HG03060 (cell line): ENCODE data around the gene SMYD5.
"Not testable (repeated sequence)": the region's sequence is repeated elsewhere in the genome, so short reads cannot be mapped to it uniquely, and the experiment has no call there.

Source experiments
- ATAC-seq: cut with Tn5 transposase; IDR thresholded peaks from one replicate; pipeline ENCODE4 v1.9.1; 2021; ENCODE audit warnings: low read depth, moderate number of reproducible peaks; ENCODE audit not compliant: unreplicated experiment

The SMYD5 gene

DNA sequence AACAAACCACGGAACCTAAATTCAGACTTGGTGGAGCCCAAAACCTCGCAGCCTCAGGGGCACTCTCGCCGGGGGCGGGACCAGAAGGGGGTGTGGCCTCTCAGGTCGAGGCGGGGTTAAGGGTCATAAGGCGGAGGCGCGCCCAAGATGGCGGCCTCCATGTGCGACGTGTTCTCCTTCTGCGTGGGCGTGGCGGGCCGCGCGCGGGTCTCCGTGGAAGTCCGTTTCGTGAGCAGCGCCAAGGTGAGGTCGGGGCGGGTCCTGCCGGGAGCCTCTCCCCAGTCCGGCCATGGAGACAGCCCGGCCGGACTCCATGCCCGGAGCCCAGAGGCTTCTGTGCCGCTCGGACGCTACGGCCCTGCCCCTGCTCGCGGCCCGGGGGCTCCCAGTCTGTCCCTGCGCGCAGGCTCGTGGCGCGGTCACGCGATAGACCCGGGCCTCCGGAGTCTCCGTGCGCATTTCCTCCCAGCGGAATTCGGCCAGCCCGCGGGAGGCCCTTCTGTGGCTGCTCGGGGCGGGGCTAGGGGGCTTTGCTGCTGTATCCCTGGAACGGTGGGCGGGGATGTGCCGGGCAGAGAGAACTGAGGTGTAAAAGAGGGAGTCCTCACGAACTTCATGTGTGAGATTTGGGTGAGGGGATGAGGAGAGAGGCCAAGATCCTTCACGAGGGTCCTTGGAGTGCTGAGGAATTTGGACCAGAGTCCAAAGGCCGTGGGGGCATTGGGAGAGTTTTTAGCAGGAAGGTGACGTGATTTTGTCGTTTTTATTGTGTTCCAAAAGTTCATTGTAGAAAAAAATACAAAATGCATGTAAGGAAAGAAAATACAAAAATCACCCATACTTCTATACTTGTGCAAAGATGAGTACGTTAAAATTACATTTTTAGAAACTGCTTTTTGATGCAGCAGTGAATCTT, at the start of gene SMYD5:
SMYD5 (plus strand) TSS at position 126 of the 916 bp plus-strand sequence; CDS start at position 148, 22 bp downstream.
- peak; percentile 82 for ATAC-seq

DNA sequence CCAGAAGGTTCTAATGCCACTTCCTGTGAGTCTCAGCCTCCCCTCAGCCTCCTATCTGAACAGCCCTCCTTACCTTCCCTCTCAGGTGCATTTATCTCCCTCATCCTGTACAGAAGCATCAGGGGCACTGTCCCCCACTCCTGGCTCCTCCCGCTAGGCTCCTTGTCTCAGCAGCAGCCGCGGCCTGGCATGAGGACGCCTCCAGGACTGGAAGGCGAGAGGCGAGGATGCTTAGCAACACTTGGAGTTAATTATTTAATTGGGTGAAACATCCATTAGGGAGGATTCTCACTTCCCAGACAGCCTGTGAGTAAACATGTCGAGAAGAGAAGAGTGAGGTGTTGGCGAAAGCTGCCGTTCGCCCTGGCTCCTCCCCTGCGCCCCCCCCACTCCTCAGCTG, 48.1 kb upstream of the SMYD5 start:
- ATAC-seq, result not testable (repeated sequence)

DNA sequence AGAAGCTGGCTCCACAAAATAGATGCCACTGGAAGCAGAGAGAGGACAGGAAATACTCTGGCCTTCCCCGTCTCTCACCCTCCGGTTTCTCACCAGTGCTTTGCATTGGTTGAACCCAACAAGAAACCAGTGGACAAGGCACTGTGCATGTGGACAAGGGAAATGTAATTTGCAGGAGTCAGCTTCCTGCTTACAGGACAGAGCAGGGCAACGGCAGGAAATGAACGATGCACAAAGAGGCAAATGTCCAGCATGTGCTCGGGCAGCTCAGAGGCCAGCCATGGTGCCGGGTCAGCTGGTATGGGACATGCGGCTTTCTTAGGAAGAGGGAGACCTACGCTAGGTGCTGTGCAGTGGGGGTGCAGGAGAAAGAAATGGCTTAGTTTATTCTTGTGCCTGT, 47.2 kb upstream of the SMYD5 start:
- not testable (repeated sequence) for ATAC-seq

DNA sequence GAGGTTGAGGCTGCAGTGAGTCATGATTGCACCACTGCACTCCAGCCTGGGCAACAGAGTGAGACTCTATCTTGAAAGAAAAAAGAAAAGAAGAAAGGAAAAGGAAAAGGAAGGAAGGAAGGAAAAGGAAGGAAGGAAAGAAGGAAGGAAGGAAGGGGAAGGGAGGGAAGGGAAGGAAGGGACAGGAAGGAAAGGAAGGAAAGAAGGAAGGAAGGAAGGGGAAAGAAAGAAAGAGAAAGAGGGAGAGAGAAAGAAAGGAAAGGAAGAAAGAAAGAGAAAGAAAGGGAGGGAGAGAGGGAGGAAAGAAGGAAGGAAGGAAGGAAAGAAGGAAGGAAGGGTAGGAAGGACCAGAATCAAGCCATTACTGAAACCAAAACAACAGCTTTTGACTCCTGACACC, 45.7 kb upstream of the SMYD5 start:
- ATAC-seq, result not testable (repeated sequence)

DNA sequence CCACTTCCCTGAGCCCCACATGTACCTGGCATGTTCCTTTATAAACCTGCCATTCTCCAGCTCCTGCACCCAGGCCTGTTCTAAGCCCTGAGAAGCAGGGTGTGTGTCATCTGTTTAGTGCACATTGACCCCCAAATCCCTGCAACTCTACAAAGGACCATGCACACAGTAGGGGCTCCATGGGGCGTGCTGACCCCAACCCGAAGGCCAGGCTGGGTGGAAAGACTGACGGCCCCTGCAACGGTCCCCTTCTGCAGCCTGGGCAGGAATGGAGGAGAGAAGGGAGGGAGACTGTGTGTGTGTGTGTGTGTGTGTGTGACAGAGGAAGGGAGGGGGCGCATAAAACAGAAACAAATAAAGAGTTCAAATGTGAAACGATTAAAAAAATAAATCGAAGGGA, 43.7 kb upstream of the SMYD5 start:
- not testable (repeated sequence) for ATAC-seq

DNA sequence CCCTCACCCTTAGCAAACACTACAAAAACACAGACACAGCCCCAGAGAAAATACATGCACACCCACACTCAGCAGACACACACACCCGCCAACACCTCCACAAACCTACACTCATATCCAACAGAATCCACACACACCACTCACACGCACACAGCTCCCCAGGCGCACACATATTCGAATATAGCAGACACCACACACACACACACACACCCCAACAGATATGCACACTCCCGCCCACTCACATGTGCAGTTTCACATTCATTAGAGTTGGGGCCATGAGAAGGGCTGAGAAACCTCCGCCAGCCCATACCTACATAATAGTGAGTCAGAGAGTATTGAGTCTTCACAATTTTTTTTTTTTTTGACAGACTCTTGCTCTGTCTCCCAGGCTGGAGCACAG, 41.1 kb upstream of the SMYD5 start:
- peak; percentile 35 for ATAC-seq

DNA sequence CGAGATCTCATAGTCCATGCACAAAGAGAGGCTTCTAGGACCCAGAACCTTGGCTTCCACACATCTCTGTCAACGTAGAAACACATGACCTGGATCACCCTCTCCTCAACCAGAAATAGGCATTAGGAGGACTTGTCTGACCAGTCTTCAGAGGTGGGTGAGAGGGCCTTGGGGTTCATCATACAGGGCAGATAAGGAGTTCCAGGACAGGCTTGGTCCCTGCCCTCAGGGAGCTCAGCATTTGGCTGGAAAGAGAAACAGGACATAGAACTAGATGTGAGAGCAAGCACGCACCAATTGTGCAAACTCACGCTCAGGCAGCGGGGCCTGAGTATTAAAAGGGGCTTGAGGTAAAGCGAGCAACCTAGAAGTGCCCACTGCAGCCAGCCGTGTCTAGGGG, 40.3 kb upstream of the SMYD5 start:
- ATAC-seq, result no peak

DNA sequence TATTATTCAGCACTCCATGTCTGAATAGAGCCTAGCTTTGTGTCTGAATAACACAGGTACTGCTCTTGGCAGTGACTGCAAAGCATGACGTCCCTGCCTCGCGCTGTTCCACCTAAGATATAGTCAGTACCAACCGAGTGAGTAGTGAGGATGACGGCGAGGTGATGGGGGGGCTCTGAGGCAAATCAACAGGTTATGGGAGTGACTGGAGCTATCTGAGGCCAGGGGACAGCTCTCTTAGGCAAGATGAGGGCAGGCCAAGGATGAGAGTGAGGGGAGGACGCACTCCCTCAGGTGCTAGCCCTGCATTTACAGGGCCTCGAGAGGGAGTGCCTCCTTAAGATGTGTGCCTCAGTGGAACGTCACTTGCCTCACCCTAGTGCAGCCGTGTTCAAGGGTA, 39.8 kb upstream of the SMYD5 start:
- ATAC-seq, result no peak

DNA sequence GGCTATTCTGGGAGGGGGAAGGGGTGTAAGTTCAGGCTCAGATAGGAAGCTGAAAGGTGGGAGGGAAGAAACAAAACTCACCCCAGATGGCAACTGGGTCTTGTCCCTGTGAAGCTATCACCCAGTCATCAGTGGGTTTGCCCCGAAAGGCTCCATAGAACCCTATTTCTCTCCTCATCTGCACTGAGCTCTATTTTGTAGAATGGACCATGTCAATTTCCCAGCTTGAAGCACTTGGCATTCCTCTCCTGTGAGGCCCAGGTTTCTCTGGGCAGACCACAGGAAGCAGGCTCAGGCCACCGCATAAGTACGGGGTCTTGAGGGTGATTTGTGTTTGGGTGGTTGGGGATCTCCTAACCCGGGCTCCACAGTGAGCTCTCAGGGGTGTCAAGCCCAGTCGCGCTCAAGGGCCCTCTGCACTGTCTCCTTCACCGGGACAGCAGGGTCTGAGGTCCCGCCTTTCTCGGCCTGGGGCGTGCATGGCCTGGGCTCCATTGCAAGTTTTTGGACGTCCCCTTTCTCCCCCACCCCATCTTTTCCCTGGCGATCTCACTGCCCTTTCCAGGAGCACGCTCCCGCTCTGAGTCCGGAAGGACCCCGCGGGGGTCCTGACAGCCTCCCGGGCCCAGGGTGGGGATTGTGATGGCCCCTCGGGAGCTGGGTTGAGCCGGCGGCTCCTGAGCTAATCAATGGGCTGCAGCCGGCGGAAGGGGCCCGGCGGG, 38.9 kb upstream of the SMYD5 start:
- ATAC-seq, result no peak

DNA sequence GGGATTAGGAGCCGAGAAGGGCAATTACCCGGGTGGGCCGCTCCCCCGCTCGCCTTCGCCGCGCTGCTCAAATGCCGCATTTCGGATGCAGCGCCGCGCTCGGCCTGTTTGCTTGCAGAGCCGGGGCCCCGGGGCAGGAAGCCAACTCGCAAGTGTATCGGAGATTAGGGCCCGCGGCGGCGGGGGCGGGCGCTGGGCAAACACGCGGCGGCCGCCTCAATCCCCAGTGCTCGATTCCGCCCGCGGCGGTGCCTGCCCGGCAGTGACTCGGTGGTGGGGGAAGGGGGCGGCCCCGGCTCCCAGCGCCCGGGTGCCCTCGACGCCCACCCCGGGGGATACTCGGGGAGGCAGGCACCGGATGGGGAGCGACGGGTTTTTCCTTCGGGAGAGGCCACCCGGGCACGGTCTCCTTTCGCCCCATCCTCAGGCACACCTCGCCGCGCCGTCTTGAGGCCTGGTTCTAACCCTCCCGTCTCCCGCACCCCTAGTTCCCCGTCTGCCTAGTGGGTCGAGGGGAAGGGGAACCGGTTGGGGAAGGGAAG, 38.3 kb upstream of the SMYD5 start:
- ATAC-seq, result no peak

DNA sequence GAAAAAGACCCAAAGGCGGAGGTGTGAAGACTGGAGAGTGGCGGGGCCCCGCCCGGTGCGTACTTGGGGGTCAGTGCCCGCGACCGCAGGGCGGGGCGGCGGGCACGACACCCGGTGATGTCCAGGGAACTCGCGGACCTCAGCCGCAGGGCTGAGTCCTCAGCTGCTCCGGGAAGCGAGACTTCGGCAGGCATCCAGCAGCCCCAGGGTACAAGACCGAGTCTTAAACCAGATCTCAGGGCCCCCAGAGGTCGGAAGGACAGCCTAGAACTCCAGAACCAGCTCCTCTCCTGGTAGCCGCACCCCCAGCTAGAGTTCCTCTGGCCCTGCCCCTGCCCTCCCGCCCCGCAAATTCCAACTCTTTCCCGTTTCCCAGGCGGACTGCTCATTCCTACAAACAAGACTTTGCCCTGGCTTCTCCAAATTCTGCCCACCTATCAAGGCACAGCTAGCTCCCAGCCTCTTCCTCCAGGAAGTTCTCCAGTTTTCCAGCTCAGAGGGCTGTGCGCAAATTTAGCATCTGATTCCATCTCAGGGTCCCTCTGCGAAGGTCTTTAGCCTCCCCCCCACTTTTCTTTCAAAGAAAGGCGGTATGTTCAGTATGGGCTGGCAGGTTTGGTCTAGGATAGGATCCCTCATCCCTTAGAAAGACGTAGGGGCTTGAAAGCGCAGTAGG, 37.7 kb upstream of the SMYD5 start:
- ATAC-seq, result no peak

DNA sequence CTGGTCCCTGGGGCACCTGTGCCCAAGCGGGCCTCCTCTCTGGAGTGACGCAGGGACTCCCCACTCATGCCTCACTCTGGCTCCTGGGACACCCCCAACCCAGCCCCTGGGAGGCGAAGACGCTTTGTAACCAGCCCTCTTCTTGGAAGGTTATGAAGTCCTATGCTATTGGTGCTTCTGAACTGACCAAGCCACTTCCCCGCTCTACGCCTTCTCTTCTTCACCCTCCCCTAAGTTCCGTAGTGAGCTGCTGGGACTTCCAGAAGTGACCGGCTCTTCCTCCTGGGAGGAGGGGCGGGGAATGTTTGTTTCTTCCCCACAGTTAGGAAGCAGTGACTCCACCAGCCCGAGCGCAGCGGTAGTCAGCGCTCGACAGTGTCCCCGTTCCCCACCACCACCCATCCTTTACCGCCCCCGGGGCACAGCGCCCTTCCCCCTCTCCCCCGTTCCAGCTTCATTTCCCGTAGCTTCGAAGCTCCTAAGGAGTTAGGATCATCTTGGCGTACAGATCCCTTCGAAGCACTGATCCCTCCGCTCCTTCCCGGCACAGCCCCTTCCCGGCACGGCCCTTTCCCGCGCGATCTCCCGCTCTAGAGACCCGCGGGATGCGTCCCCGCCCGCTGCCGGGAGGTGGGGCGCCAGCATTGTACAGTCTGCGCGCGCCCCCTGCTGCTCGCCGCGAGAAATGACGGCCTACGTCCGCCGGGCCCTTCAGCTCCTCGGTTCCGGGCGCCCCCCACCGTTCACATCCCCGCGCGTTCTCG, 37.0 kb upstream of the SMYD5 start:
- peak; percentile 65 for ATAC-seq

DNA sequence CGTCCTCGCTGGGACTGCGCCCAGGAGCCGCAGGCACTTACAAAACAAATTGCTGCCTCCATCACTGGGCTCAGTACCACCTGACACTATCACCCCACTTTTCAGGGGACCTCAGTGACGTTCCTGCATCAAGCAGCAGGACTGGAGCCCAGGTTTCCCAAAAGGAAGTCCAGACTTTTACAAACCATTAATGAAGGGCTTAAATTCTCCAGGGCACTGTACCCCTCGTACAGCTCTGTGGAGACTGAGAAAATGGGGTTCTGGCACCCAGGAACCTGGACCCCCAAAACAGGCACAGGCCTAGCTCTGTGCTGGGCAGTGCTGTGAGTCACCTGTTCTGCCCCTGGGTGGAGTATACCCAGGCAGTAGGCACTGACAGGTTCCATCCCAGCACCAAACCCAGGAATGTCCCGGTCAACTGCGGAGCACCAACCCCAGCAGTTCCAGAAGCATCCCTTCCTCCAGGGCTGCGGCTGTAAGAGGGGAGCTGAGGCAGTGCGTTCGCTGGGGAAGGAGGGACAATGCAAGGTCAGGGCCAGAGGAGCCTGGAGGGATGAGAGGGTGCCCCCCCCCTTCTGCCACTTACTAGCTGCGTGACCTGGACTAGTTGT, 36.3 kb upstream of the SMYD5 start:
- no peak for ATAC-seq

DNA sequence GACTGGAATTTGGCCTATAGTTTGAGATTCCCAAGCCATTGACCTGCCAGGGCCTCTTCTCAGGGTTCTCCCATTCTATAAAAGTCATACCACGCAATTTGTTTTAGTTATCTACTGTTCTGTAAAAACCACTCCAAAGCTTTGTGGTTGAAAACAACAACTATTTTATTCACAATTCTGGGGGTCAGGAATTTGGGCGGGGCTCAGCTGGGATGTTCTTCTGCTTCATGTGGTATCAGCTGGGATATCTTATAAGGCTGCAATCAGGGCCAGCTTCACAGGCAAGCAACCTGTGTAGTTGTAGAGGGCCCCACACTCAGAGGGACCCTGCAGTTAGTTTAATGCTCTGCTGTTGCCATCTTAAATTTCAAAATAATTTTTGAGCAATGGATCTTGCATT, 28.1 kb upstream of the SMYD5 start:
- ATAC-seq, result no peak

DNA sequence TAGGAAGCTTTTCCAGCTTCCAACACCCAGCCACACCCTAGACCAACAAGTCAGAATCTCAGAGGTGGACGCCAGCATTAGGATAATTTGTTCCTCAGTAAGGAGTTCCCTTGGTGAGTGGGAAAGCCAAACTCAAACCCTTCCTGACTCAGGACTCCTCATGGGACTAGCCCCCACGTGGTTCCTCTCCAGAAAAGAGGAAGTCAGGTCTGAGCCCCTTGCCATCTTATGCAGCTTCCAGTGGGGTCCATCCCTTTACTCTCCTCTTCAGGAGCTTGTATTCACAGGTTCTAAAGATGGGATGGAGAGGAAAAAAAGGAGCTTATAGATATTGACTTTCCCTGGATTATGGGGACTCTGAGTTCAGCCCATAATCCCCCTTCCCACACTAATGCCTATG, 26.5 kb upstream of the SMYD5 start:
- ATAC-seq, result no peak

DNA sequence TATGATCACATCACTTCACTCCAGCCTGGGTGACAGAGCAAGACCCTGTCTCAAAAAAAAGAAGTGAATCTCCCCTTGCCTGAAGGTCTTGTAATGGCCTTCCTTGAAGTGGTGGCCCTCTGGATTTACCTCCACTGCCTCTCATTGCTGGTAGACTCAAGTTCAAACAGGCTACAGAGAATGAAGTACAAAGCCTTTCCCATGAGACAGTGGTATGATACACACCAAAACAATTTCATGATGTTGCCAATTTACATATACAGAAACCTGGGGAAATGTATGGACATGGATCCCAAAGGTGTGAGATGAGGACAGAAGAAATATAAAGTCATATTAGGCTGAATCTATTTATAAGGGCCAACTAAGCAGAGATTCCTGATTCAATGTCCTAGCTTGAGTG, 16.5 kb upstream of the SMYD5 start:
- no peak for ATAC-seq

DNA sequence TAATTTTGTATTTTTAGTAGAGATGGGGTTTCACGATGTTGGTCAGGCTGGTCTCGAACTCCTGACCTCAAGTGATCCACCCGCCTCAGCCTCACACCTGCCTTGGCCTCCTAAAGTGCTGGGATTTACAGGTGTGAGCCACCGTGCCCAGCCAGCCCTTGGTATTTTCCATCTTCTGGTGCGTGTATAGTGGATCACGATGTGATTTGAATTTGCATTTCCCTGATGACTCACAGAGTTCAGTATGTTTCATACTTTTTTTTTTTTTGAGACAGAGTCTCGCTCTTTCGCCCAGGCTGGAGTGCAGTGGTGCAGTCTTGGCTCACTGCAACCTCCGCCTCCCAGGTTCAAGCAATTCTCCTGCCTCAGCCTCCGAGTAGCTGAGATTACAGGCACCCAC, 13.8 kb upstream of the SMYD5 start:
- not testable (repeated sequence) for ATAC-seq

DNA sequence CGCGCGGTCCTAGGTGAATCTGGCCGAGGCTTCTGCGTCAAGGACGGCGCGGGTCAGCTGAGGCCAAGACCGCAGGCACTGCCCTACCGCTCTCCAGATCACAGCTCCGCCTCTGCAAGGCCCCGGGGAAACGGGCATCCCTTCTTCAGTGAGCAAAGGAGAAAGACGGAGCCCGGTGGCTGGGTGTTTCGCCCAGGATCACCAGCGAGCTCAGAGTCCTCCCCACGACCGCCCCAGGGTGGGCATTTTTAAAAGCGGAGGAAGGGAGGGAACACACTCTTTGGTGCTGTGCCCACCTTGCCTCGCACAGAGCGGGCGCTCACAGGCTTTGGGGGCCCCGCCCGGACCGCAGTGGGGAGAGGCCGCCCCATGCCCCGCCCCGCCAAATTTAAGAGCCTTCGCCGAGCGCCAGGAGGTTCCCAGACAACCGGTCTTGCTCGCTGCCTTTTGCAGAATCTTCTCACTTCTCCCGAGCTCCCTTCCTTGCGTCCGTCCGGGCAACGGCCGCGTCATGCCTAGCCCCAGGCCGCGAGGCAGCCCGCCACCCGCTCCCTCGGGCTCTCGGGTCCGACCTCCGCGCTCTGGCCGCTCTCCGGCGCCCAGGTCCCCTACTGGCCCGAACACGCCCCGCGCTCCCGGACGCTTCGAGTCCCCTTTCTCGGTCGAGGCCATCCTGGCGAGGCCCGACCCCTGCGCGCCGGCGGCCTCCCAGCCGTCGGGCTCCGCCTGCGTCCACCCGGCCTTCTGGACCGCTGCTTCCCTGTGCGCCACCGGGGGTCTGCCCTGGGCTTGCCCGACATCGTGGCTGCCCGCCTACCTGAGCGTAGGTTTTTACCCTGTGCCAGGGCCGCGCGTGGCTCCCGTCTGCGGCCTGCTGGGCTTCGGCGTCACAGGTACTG, 11.6 kb upstream of the SMYD5 start, which contains the start of gene NOTO:
NOTO (plus strand) TSS at position 419 of the 899 bp plus-strand sequence; CDS start at position 512, 93 bp downstream.
- no peak for ATAC-seq
